GM13977 (cell line): ENCODE data around the gene MAGEC2.

Source experiments
- DNase-seq: peaks from one replicate; pipeline ENCODE4 v3.0.0; 2012; ENCODE audit warnings: low spot score
- CTCF ChIP-seq: IDR thresholded peaks from 2 replicates; pipeline ENCODE4 v1.5.1; 2012; ENCODE audit warnings: mild to moderate bottlenecking, control low read depth; ENCODE audit not compliant: insufficient read depth; ENCODE audit errors: extremely low read depth, missing control alignments
- in situ Hi-C: fragments of 300-500 bp; cut with MboI; formaldehyde crosslinking; loops from one replicate; pipeline ENCODE4 v1.12.0; 2022; ENCODE audit warnings: low sequenced_read_pairs, low pct_unique_long_range_greater_than_20kb, mixed read lengths, inconsistent platforms; ENCODE audit not compliant: unreplicated experiment

The MAGEC2 gene

GRCh38 chrX:142156567-142156966 is 48.5 kb downstream of the MAGEC2 start:
- in situ Hi-C loops: no loop called here
- TF ChIP-seq CTCF: no peak
- no peak for DNase-seq
